ENCODE measurements around the gene ULK2.

Gene ULK2

GRCh38 chr17:19757536-19758180 lies 110.1 kb downstream of the ULK2 start:
- H3K4me3 ChIP-seq (ENCODE audit: low read depth, low read length), result no peak overlapping the region
- no peak for TF ChIP-seq CTCF (IDR thresholded peaks at IDR 0.05; ENCODE audit: low read depth, low read length)

DNA sequence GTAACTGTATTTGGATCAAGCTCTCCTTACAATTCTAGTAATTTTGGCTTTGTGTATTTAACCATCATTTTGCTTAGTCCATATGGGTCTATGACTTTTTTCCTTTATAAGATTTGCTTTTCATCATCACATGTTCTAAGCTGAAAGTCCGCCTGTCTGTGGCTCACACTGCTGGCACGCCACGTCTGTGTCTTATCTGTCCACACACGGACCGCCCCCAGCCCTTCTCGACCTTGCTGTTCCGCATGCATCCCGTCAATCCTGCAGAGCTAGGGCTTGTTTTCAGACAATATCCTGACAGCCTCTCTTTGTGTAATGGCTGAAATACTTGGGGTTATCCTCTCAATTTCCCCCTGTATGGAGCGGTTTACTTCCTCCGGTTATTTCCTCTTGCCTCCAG lies 111.2 kb downstream of the ULK2 start:
- no peak overlapping the region for H3K4me3 ChIP-seq (ENCODE audit: low read depth, low read length)
- TF ChIP-seq CTCF (IDR thresholded peaks at IDR 0.05; ENCODE audit: low read depth, low read length), result no peak

- TF ChIP-seq CTCF (IDR thresholded peaks at IDR 0.05; ENCODE audit: low read depth, low read length), result no peak
- H3K4me3 ChIP-seq (ENCODE audit: low read depth, low read length), result no peak overlapping the region
Measured at GRCh38 chr17:19755821-19756510, 111.8 kb downstream of the ULK2 start.

DNA sequence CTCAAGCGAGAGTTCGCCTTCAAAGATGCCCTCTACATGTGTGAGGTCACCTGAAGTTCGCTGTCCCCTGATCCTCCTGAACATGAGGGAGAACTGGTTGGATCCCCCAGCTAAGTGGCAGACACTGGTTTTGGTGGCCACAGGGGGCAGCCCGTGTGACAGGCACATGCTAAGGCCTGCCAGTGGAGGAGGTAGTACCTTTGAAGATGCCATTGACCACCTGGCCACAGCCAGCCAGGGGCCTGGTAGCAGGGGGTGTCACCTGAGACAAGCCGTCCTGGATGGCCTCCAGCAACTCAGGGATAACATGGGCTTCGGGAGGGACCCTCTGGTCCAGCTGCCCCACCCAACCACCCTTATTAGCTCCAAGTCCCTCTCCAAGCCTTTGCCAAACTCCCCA lies 112.3 kb downstream of the ULK2 start:
- no peak overlapping the region for H3K4me3 ChIP-seq (ENCODE audit: low read depth, low read length)
- no peak for TF ChIP-seq CTCF (IDR thresholded peaks at IDR 0.05; ENCODE audit: low read depth, low read length)

- no peak overlapping the region for H3K4me3 ChIP-seq (ENCODE audit: low read depth, low read length)
- TF ChIP-seq CTCF (IDR thresholded peaks at IDR 0.05; ENCODE audit: low read depth, low read length), result no peak
Measured at GRCh38 chr17:19753661-19754463, 113.9 kb downstream of the ULK2 start.

DNA sequence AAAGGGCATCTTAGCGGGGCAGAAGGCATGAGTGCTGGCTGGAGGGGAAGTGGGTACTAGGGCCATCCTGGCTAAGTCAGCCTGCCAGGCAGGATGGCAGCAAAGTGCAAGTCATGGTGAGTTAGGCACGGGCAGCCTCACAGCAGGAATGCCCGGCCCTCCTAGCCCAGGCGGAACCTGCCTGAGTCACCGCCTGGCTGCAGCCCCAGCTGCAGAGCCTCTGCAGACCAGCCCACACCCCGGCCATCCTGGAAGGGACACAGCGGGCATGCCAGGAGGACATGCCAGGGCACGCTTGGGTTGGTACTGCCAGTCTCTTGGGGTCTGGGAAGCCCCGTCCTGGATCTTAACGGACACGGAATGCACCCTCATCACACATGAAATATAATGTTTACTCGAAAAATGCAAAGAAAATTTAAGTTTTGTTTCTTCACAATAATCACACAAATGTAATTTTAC lies 114.7 kb downstream of the ULK2 start:
- no peak for TF ChIP-seq CTCF (IDR thresholded peaks at IDR 0.05; ENCODE audit: low read depth, low read length)
- H3K4me3 ChIP-seq (ENCODE audit: low read depth, low read length), result no peak overlapping the region

All from WI38 (cell line).